Adrenal gland (tissue), 12 donors: ENCODE results near the gene NXPH2. TPM values are rescaled to one million over a fixed set of nuclear protein-coding genes. Genes with fewer than 3 reads are reported as not detected.

ENCODE experiments used
- DNase-seq, 7 donors: peaks; one replicate each; pipeline ENCODE4 v3.0.0-alpha.2; 2019 to 2020
- H3K27ac ChIP-seq, 5 donors: fragments of 200-600 bp; sonication (generic) in 4 of 5; 1 replicate in 3 of 5; 2 replicates in 2 of 5; pipeline versions ENCODE4 v1.5.1 to v1.8.0; 2016 to 2020; ENCODE audit warnings: mild to moderate bottlenecking in 1 of 5
- H3K27me3 ChIP-seq: fragments of 200-600 bp; 2 replicates; pipeline ENCODE4 v1.8.0; 2021
- H3K36me3 ChIP-seq, 2 donors: fragments of 200-600 bp; replicated peaks in 1 of 2; 1 replicate in 1 of 2; 2 replicates in 1 of 2; pipeline versions ENCODE4 v1.5.1 to v1.8.0; 2018 to 2022
- H3K4me1 ChIP-seq, 2 donors: fragments of 200-600 bp; replicated peaks in 1 of 2; 1 replicate in 1 of 2; 2 replicates in 1 of 2; pipeline versions ENCODE4 v1.5.1 to v1.8.0; 2018 to 2021
- H3K4me3 ChIP-seq, 4 donors: fragments of 200-600 bp; sonication (generic) in 3 of 4; one replicate each; pipeline ENCODE4 v1.5.1; 2016 to 2018
- H3K9me3 ChIP-seq, 3 donors: fragments of 200-600 bp; sonication (generic) in 1 of 3; replicated peaks in 1 of 3; 1 replicate in 2 of 3; 2 replicates in 1 of 3; pipeline versions ENCODE4 v1.5.1 to v1.8.0; 2016 to 2021
- CTCF ChIP-seq, 6 experiments: fragments of 450-650 bp in 4 of 6; fragments of 200-600 bp in 2 of 6; sonication (generic) in 1 of 6; IDR thresholded peaks; 1 replicate in 5 of 6; 2 replicates in 1 of 6; pipeline versions ENCODE4 v1.5.1 to v1.8.0; 2016 to 2021; ENCODE audit warnings: antibody characterized with exemption in 6 of 6, mild to moderate bottlenecking in 2 of 6, moderate library complexity in 1 of 6
- POLR2A ChIP-seq, 2 donors: fragments of 450-650 bp; IDR thresholded peaks; one replicate each; pipeline ENCODE4 v1.6.1; 2017; ENCODE audit warnings: antibody characterized with exemption in 2 of 2, mild to moderate bottlenecking in 2 of 2, moderate library complexity in 1 of 2
- WGBS, 4 donors: extraction: QIAGEN DNeasy Blood & Tissue Kit in 2 of 4; methylation state at CpG; one replicate each; pipeline versions ENCODE4 v1.1.5 to v1.1.7; 2013 to 2017; 5-methylcytosine and 5-hydroxymethylcytosine counted together
- intact Hi-C, 2 donors: fragments of 100-400 bp; cut with DNase I; formaldehyde crosslinking; loops; one replicate each; pipeline versions ENCODE4 v1.14.1 to v1.15.0; 2022 to 2023
- polyA plus RNA-seq, 3 donors: library from polyadenylated mRNA; stranded (reverse); fragments of 200-250 nt in 2 of 3; fragments of 350-450 nt in 1 of 3; fragmentation: Illumina TruSeq in 1 of 3; extraction: RNeasy Lipid Tissue Mini Kit (QIAGEN cat#74804) in 1 of 3; gene quantifications; one replicate each; pipeline ENCODE4 v1.2.3, GENCODE V29; 2013 to 2014
- total RNA-seq, 9 donors: library from RNA; depleted of rRNA in 4 of 9; stranded (reverse); fragments of >200 nt in 4 of 9; fragments of 120-200 nt in 1 of 9; fragmentation: NEBNext Ultra II Directional in 1 of 9; extraction: Animal tissue kit (Norgen Biotek cat#: 25700) in 1 of 9; gene quantifications; one replicate each; pipeline versions ENCODE4 v1.1.0 to v1.2.4, GENCODE V29; 2013 to 2023
- donor health status: healthy with polysubstance abuse.
- donor health status: Bipolar disorder and iron deficiency.
- donor health status: DM: yes; HTN: yes; CAD: no.
- donor health status: DM: no; HTN: no; CAD: no.
- donor health status: DM: no; HTN: no; CAD: no.
- donor health status: DM: yes; HTN: yes; CAD: no.

NXPH2 gene
- total and polyA plus RNA-seq, 12 donors: 0.11 TPM; not detected in 11

- no peak overlapping the region for H3K27ac ChIP-seq
- 71 to 80% (median 74%) methylated on average over 2 of the region's 2 CpGs for WGBS, 4 donors
- no peak overlapping the region for H3K4me3 ChIP-seq
- intact Hi-C loops: no loop called here
- peaks cover 8 to 13% of the 10 kb centered on the region in 2 donors for H3K4me1 ChIP-seq
- TF ChIP-seq POLR2A (IDR thresholded peaks at IDR 0.05) (no peak), CTCF (IDR thresholded peaks at IDR 0.05) (no peak)
- no peaks in the 10 kb centered on the region for H3K9me3 ChIP-seq
- H3K27me3 ChIP-seq: no peaks in the 10 kb centered on the region
- no peak for DNase-seq
- H3K36me3 ChIP-seq: no peaks in the 10 kb centered on the region
Measured at GRCh38 chr2:138703242-138703641, 76.9 kb downstream of the NXPH2 start.

- no peak for DNase-seq
- H3K4me1 ChIP-seq: no peaks in the 10 kb centered on the region
- H3K27ac ChIP-seq: no peak overlapping the region
- H3K27me3 ChIP-seq: no peaks in the 10 kb centered on the region
- TF ChIP-seq CTCF (IDR thresholded peaks at IDR 0.05) (no peak), POLR2A (IDR thresholded peaks at IDR 0.05) (no peak)
- intact Hi-C loops: no loop called here
- WGBS, 4 donors: 84 to 91% (median 86%) methylated on average over 8 of the region's 8 CpGs
- no peak overlapping the region for H3K4me3 ChIP-seq
- H3K36me3 ChIP-seq: no peaks in the 10 kb centered on the region
- no peaks in the 10 kb centered on the region for H3K9me3 ChIP-seq
Measured at GRCh38 chr2:138700716-138701115, 79.5 kb downstream of the NXPH2 start.

GRCh38 chr2:138699421-138699820 lies 80.8 kb downstream of the NXPH2 start:
- no peaks in the 10 kb centered on the region for H3K4me1 ChIP-seq
- H3K4me3 ChIP-seq: no peak overlapping the region
- WGBS, 4 donors: 73 to 76% (median 75%) methylated on average over 8 of the region's 8 CpGs
- intact Hi-C loops: no loop called here
- no peaks in the 10 kb centered on the region for H3K9me3 ChIP-seq
- no peaks in the 10 kb centered on the region for H3K27me3 ChIP-seq
- no peak for DNase-seq
- no peaks in the 10 kb centered on the region for H3K36me3 ChIP-seq
- H3K27ac ChIP-seq: no peak overlapping the region
- TF ChIP-seq CTCF (IDR thresholded peaks at IDR 0.05) (no peak), POLR2A (IDR thresholded peaks at IDR 0.05) (no peak)

GRCh38 chr2:138698428-138698827 lies 81.8 kb downstream of the NXPH2 start:
- no peaks in the 10 kb centered on the region for H3K9me3 ChIP-seq
- intact Hi-C loops: no loop called here
- no peaks in the 10 kb centered on the region for H3K27me3 ChIP-seq
- WGBS, 4 donors: 75 to 84% (median 80%) methylated on average over 6 of the region's 6 CpGs
- TF ChIP-seq CTCF (IDR thresholded peaks at IDR 0.05) (no peak), POLR2A (IDR thresholded peaks at IDR 0.05) (no peak)
- H3K4me3 ChIP-seq: no peak overlapping the region
- no peaks in the 10 kb centered on the region for H3K36me3 ChIP-seq
- DNase-seq: no peak
- H3K27ac ChIP-seq: no peak overlapping the region
- H3K4me1 ChIP-seq: no peaks in the 10 kb centered on the region
